ENCODE data around the gene TSC22D1. TPM values are rescaled to one million over a fixed set of nuclear protein-coding genes. Genes with fewer than 3 reads are reported as not detected.

The TSC22D1 gene
- total and polyA plus RNA-seq, 2 experiments from 2014 or later = 173 to 195 TPM

DNA sequence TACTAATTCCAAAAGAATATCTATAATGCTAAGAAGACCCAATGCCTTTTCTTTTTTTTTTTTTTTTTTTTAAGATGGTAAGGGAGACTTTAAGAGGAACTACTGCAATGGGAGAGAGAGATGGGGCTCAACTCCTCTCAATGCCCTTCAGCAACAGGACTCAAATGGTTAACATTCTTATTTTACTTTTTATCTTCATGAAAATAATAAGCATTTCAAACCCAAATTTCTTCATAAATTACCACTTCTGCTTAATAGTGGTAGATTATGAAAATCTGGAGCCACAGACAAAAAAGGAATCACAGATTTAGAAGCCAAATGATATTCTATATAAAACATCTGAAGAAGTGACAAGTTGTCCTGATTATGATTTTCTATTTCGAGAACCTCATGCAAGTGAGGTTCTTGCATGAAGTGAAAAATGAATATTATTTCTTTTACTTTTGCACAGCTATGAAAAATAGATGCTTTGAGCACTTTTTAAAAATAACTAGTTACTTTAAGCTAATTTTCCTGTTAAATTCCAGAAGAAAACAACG lies 128.3 kb downstream of the TSC22D1 start:
- WGBS (ENCODE audit: low lambda C conversion rate, missing lambda C conversion rate) = 81% methylated on average over 2 of the region's 2 CpGs
- no peak overlapping the region for H3K4me3 ChIP-seq
- no peaks in the 10 kb centered on the region for H3K9me2 ChIP-seq (replicated peaks; ENCODE audit: insufficient read depth)
- peaks cover 44% of the 10 kb centered on the region for H3K79me2 ChIP-seq
- no peak for DNase-seq (ENCODE audit: low spot score)
- TF ChIP-seq EZH2 (IDR thresholded peaks at IDR 0.05; ENCODE audit: borderline replicate concordance) = no peak
- TF ChIP-seq EZH2phosphoT487 (IDR thresholded peaks at IDR 0.05; ENCODE audit: low read depth, severe bottlenecking, unreplicated experiment) = no peak
- TF ChIP-seq, protein P1, sequence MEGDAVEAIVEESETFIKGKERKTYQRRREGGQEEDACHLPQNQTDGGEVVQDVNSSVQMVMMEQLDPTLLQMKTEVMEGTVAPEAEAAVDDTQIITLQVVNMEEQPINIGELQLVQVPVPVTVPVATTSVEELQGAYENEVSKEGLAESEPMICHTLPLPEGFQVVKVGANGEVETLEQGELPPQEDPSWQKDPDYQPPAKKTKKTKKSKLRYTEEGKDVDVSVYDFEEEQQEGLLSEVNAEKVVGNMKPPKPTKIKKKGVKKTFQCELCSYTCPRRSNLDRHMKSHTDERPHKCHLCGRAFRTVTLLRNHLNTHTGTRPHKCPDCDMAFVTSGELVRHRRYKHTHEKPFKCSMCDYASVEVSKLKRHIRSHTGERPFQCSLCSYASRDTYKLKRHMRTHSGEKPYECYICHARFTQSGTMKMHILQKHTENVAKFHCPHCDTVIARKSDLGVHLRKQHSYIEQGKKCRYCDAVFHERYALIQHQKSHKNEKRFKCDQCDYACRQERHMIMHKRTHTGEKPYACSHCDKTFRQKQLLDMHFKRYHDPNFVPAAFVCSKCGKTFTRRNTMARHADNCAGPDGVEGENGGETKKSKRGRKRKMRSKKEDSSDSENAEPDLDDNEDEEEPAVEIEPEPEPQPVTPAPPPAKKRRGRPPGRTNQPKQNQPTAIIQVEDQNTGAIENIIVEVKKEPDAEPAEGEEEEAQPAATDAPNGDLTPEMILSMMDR (IDR thresholded peaks at IDR 0.05; ENCODE audit: poor library complexity) = no peak
- peak overlapping the region; percentile 39 for H3K4me2 ChIP-seq
- no peaks in the 10 kb centered on the region for H4K20me1 ChIP-seq (ENCODE audit: insufficient read depth, poor library complexity, severe bottlenecking)
- H3K4me1 ChIP-seq (ENCODE audit: insufficient read depth) = peaks cover 21% of the 10 kb centered on the region
- no peak overlapping the region for H2AFZ ChIP-seq
- H3K9me3 ChIP-seq (ENCODE audit: low read depth) = no peaks in the 10 kb centered on the region
- H3K36me3 ChIP-seq (replicated peaks; ENCODE audit: insufficient read depth, low read depth) = no peaks in the 10 kb centered on the region
- H3K27me3 ChIP-seq = no peaks in the 10 kb centered on the region
- H3K27ac ChIP-seq = peak overlapping the region; percentile 88

GRCh38 chr13:44440046-44440608 lies 136.0 kb downstream of the TSC22D1 start:
- H3K36me3 ChIP-seq (replicated peaks; ENCODE audit: insufficient read depth, low read depth) = no peaks in the 10 kb centered on the region
- peak overlapping the region; percentile 46 for H3K27ac ChIP-seq
- DNase-seq (ENCODE audit: low spot score) = no peak
- H3K27me3 ChIP-seq = no peaks in the 10 kb centered on the region
- H4K20me1 ChIP-seq (ENCODE audit: insufficient read depth, poor library complexity, severe bottlenecking) = no peaks in the 10 kb centered on the region
- H3K4me2 ChIP-seq = no peak overlapping the region
- no peaks in the 10 kb centered on the region for H3K9me2 ChIP-seq (replicated peaks; ENCODE audit: insufficient read depth)
- peaks cover 52% of the 10 kb centered on the region for H3K79me2 ChIP-seq
- H2AFZ ChIP-seq = no peak overlapping the region
- H3K4me3 ChIP-seq = no peak overlapping the region
- no peak for TF ChIP-seq EZH2 (IDR thresholded peaks at IDR 0.05; ENCODE audit: borderline replicate concordance)
- TF ChIP-seq, protein P1 (IDR thresholded peaks at IDR 0.05; ENCODE audit: poor library complexity) = no peak
- TF ChIP-seq EZH2phosphoT487 (IDR thresholded peaks at IDR 0.05; ENCODE audit: low read depth, severe bottlenecking, unreplicated experiment) = no peak
- no peaks in the 10 kb centered on the region for H3K9me3 ChIP-seq (ENCODE audit: low read depth)
- no peaks in the 10 kb centered on the region for H3K4me1 ChIP-seq (ENCODE audit: insufficient read depth)
- 68% methylated on average over 10 of the region's 10 CpGs for WGBS (ENCODE audit: low lambda C conversion rate, missing lambda C conversion rate)

DNA sequence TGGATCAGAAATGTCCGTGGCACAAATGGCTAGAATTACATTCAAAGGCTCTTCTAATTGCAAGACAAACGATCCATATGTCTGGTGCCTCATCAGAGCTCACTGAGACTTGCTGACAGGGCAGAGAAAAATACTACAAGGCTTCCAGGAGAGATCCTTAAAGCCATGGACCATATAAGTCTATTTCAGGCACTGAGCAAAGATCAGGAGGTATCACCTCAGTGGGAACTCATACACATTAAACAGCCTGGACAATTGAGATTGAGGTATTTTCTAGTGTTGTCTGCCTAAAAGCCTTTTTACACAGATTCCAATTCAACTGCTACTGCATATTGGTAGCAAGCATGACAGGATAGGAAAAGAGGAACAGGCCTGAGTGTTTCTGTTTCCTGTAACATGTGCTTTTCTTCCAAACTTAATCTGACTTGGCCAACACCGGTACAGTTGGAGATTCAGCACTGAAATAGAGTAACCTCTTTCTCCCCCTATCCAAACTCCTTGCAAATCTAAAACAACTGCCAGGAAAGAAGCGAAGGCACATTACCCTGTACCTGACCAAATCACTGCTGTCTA lies 136.6 kb downstream of the TSC22D1 start:
- WGBS (ENCODE audit: low lambda C conversion rate, missing lambda C conversion rate) = 57% methylated on average over 4 of the region's 4 CpGs

More for the DNA sequence above, 136.6 kb downstream of the TSC22D1 start:
- H4K20me1 ChIP-seq (ENCODE audit: insufficient read depth, poor library complexity, severe bottlenecking) = peaks cover 3% of the 10 kb centered on the region
- H3K9me2 ChIP-seq (replicated peaks; ENCODE audit: insufficient read depth) = no peaks in the 10 kb centered on the region
- no peaks in the 10 kb centered on the region for H3K36me3 ChIP-seq (replicated peaks; ENCODE audit: insufficient read depth, low read depth)
- peaks cover under 1% of the 10 kb centered on the region for H3K4me1 ChIP-seq (ENCODE audit: insufficient read depth)
- H3K4me3 ChIP-seq = no peak overlapping the region
- H3K9me3 ChIP-seq (ENCODE audit: low read depth) = no peaks in the 10 kb centered on the region
- no peak for DNase-seq (ENCODE audit: low spot score)
- TF ChIP-seq EZH2 (IDR thresholded peaks at IDR 0.05; ENCODE audit: borderline replicate concordance) = no peak
- TF ChIP-seq, protein P1 (IDR thresholded peaks at IDR 0.05; ENCODE audit: poor library complexity) = no peak
- no peak for TF ChIP-seq EZH2phosphoT487 (IDR thresholded peaks at IDR 0.05; ENCODE audit: low read depth, severe bottlenecking, unreplicated experiment)
- no peaks in the 10 kb centered on the region for H3K27me3 ChIP-seq
- no peak overlapping the region for H3K4me2 ChIP-seq
- H2AFZ ChIP-seq = no peak overlapping the region
- H3K27ac ChIP-seq = peak overlapping the region; percentile 46
- H3K79me2 ChIP-seq = peaks cover 51% of the 10 kb centered on the region

Data from hepatocyte (in vitro differentiated cells).